Measurements from ENCODE around the gene MYO1F.
"Not testable (repeated sequence)": the region's sequence is repeated elsewhere in the genome, so short reads cannot be mapped to it uniquely, and the experiment has no call there.

Gene MYO1F

GRCh38 chr19:8600064-8600463 lies 22.8 kb upstream of the MYO1F start:
- no peak for DNase-seq (ENCODE audit: low read depth)

GRCh38 chr19:8596168-8596567 lies 18.9 kb upstream of the MYO1F start:
- DNase-seq (ENCODE audit: low read depth), result no peak

DNA sequence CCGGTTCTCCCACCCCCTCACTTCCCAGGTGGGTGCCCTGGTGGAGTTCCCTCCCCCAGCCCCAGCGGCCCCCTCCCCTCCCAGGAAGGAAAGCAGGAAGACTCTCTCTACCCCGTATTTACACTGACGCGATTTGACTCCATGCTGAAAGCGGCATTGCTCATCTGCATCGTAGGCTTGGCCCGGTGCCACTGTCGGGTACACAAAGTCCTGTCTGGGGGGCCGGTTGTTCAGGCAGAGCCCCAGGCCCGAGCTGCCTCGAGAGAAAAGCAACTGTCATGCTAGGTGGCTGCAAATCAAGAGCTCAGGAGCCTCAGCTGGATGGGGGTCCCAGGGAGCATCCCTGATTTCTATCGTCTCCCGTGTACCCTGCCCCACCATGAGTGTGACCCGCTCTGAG lies 18.4 kb upstream of the MYO1F start:
- no peak for DNase-seq (ENCODE audit: low read depth)

- DNase-seq (ENCODE audit: low read depth), result no peak
These were observed 16.7 kb upstream of the MYO1F start for GRCh38 chr19:8593931-8594330.

- peak; percentile 87 for DNase-seq (ENCODE audit: low read depth)
These were observed 15.2 kb upstream of the MYO1F start for GRCh38 chr19:8592231-8593009.

GRCh38 chr19:8589177-8589714 lies 12.0 kb upstream of the MYO1F start:
- no peak for DNase-seq (ENCODE audit: low read depth)

DNA sequence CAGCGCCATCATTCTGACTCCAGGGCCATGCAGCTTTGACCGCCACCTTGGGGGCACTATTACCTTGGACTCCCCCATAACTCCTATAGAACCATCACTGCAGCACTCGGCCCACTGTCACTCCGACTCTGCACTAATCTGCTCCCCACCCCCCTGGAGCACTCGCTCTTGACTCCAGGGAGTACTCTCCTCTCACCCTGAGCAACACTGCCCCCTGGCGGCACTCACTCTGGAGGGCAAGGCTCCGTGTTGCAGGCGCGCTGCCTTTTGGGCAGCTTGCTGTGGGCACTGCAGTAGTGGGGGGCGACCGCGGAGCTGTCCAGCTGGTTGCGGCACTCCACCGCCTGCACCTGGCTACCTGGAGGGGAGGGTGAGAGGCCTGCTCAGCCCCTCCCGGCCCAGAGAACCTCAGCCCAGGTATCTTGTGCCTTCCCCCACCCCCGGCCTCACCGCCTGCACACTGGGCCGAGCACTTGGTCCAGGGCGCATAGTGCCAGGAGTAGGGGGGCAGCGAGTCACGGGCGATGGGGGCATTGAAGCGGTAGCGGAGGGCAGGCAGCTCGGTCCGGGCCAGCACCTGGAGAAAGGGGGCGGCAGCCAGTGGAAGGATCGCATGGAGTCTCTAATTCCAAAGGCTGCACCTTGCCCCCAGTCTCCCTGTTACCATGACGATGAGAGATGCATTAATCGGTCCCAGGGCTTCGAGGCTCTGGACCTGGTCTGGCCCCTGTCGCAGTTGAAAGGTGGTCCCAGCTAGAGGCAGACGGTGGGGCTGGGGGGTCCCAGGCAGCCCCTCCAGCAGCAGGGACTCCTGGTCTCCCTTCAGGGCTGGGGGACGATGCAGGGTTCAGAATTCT lies 8.9 kb upstream of the MYO1F start:
- no peak for DNase-seq (ENCODE audit: low read depth)

DNA sequence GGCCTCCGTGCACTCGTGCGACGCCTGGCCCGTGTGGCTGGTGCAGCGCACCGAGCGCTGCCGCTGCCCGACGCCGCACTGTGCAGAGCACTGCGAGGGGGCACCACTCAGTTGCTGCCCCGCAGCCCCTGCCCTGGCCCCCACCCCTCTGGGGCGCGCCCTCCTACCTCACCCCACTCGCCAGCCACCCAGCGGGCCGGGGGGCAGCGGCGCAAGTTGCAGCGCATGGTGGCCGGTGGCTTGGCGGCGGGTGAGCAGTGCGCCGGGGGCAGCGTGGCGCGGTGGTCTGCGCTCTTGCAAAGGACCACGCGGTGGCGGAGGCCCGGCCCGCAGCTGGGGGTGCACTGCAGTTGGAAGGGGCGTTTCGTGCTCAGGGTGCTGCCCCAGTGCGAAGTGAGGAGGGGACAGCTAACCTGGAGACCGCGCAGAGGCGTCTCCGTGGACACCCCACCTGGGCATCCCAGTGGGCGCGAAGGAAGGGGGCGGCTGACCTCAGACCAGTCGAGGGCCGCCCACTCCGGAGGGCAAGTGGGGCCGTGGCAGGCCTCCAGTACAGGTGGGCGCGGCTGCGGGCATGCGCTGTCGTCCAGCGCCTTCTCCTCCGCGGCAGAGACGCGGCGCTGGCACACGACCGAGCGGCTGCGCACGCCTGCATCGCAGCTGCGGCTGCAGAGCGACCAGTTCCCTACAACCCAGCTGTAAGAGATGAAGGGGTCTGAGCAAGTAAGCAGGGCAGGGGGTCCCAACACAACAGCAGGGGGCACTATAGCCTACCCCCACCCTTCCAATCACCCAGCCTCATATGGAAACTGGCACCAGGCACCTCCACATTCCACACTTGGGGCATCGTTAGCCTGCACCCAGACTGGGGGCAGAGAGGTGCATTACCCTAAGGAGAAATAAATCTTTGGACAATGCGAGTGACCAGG lies 8.0 kb upstream of the MYO1F start:
- DNase-seq (ENCODE audit: low read depth), result no peak

- DNase-seq (ENCODE audit: low read depth), result no peak
These were observed 3.6 kb upstream of the MYO1F start for GRCh38 chr19:8580710-8581281.

DNA sequence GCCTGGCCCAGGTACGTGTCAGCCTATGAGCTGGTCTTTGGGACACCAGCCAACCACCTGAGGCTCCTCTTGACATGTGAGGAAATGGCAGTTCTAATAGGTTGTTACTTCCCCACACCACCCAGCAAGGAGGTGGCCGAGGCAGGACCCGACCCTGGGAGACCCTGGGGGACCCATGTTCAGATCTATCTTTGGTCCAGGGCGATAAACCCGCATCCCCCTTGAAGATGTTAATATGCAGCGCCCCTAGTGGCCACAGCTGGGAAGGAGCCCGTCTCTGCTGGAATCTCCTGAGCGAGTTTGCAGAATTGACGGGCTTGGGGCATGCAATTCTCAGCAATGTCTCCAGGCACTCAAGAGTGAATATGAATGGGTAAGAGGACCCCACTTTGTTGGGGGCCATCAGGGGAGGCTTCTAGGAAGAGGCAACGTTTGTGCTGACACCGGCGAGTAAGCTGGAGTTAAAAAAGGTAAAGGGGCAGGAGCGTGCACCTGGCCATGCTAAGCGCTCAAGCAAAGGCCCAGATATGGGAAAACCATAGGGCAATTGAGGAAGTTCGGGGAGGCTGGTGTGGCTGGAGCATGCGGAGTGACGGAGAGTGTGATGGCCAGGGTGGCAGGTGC lies 1.5 kb upstream of the MYO1F start:
- no peak for DNase-seq (ENCODE audit: low read depth)

DNA sequence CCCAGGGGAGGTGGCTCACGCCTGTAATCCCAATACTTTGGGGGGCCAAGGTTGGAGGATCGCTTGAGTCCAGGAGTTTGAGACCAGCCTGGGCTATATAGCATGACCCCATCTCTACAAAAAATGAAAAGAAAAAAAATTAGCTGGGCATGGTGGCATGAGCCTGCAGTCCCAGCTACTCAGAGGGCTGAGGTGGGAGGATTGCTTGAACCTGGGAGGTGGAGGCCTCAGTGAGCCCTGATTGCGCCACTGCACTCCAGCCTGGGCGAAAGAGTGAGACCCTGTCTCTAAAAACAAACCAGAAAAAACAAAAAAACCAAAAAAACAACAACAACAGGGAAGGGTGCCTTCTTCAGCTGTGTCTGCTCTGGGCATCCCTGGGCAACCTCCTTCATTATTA lies 499 bp upstream of the MYO1F start:
- no peak for DNase-seq (ENCODE audit: low read depth)

DNA sequence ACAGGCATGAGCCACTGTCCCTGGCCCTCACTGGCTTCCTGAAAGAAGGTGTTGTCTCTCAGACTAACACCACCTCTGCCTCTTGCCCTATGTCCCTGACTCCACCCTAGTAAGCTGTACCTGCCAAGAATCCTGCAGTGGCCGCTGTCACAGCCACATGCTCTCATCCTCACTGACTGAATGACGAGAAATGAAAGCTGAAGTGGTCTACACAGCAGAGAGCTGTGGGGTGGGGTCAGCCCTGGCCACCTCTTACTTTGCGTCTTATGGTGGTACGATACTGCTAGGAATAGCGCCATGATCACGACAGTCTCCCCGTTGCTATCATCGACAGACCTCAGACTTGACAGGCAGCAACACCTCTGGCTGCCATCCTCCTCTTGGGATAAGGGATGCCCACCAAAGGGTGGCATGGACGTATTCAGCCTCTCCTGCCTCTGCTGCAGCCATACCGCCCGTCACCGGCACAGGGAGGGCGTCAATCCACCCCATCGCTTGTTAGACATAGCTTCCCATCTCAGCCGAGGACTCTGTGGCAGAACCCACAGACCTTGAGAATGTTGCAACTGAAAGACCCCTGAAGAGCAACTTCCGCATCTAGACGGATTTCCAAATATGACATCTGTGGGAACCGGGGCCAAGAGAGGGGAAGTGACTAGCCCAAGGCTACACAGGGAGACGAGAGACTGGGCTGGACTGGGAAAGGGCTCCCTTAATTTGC lies 809 bp downstream of the MYO1F start:
- DNase-seq (ENCODE audit: low read depth), result no peak

GRCh38 chr19:8575467-8575997 lies 1.7 kb downstream of the MYO1F start:
- no peak for DNase-seq (ENCODE audit: low read depth)

- DNase-seq (ENCODE audit: low read depth), result not testable (repeated sequence)
These were observed 2.7 kb downstream of the MYO1F start for GRCh38 chr19:8574619-8574922.

DNA sequence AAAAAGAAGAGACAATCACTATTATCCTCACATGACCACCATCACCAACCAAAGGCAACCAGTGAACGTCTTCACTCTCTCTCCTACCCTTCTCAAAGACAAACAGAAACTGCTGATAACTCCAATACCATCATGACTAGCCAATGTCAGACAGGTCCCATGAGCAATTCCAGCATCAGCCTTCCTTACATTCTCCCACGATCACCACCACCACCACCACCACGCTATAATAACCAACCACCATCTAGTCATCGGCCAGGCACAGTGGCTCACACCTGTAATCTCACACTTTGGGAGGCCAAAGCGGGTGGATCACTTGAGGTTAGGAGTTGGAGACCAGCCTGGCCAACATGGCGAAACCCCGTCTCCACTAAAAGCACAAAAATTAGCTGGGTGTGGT lies 3.9 kb downstream of the MYO1F start:
- no peak for DNase-seq (ENCODE audit: low read depth)

DNA sequence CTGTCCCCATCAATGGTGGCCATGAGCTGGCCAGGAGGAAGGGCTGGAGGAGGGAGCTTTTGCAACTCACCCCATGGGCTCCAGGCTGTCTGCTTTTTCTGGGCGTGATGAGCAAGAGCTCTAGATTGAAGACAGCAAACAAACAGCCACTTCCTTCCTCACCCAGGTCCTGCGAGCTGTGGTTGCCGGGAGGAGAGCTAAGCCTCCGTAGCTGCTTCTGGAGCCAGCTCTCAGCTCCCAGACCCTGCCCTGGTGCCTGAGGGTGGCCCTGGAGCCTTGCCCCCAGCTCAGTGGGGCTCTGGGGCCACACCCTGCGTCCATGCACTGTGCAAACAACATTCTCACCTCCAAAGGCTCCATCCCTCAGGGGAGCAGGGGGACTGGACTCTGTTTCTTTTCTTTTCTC lies 6.2 kb downstream of the MYO1F start:
- DNase-seq (ENCODE audit: low read depth), result no peak

DNA sequence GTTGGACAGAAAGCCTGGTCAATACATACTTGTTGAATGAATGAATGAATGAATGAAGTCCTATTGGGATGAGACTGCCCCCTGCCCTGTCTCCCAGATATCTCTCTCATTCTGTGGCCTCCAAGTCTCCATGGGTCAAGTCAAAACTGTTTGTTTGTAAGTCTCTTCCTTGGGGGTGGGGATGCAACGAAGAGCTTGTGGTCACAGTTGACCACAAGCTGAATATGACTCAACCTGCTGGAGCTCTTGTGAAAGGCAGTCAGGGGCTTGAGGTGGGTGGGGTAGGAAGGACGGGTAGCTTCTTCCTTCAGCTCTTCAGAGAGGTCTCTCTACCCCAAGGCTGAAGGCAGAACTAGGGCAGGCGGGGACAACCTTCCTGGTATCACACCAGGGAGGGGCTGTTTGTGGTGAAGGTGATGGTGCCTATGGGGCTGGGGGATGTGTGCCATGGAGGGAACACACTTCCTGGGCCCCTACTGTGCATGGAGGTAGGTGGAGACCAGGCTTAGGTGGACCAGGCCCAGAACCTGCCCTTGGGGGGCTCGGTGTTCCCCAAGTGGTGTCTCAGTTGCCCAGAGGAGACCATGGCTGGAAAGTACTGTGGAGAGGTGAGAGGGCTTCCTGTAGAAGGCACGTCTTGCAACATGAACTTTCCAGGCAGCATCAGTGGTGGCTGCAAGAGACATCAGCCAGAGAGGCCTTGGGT lies 8.0 kb downstream of the MYO1F start:
- DNase-seq (ENCODE audit: low read depth), result peak; percentile 93

GRCh38 chr19:8567522-8568172 lies 9.6 kb downstream of the MYO1F start:
- DNase-seq (ENCODE audit: low read depth), result no peak

- no peak for DNase-seq (ENCODE audit: low read depth)
These were observed 10.4 kb downstream of the MYO1F start for GRCh38 chr19:8566855-8567254.

All from non-pigmented ciliary epithelial cell (primary cell).